Prostate gland (tissue), 2 donors: ENCODE data around the gene CTRB1. TPM values are rescaled to one million over a fixed set of nuclear protein-coding genes. Genes with fewer than 3 reads are reported as not detected.

Experiments
- DNase-seq: peaks from one replicate; pipeline ENCODE4 v3.0.0-alpha.2; 2019; ENCODE audit warnings: low spot score
- H3K27ac ChIP-seq, 2 donors: fragments of 200-600 bp; sonication (generic); 2 replicates each; pipeline ENCODE4 v1.5.1; 2017 to 2019
- H3K27me3 ChIP-seq: fragments of 200-600 bp; sonication (generic); replicated peaks from 2 replicates; pipeline ENCODE4 v1.5.1; 2019; ENCODE audit not compliant: insufficient read depth
- H3K36me3 ChIP-seq, 2 donors: fragments of 200-600 bp; sonication (generic); 1 replicate in 1 of 2; 2 replicates in 1 of 2; pipeline versions ENCODE4 v1.5.1 to v1.8.1; 2017 to 2019
- H3K4me1 ChIP-seq: fragments of 200-600 bp; sonication (generic); replicated peaks from 2 replicates; pipeline ENCODE4 v1.5.1; 2019
- H3K4me3 ChIP-seq, 2 donors: fragments of 200-600 bp; sonication (generic); 2 replicates each; pipeline ENCODE4 v1.5.1; 2017 to 2019
- H3K9me3 ChIP-seq: fragments of 200-600 bp; sonication (generic); 2 replicates; pipeline ENCODE4 v1.5.1; 2017
- CTCF ChIP-seq, 4 experiments: fragments of 200-600 bp in 2 of 4; fragments of 450-650 bp in 2 of 4; sonication (generic) in 2 of 4; IDR thresholded peaks; 1 replicate in 3 of 4; 2 replicates in 1 of 4; pipeline ENCODE4 v1.5.1; 2016 to 2019; ENCODE audit warnings: antibody characterized with exemption in 4 of 4, mild to moderate bottlenecking in 2 of 4, moderate library complexity in 2 of 4
- POLR2A ChIP-seq: fragments of 450-650 bp; IDR thresholded peaks from one replicate; pipeline ENCODE4 v1.6.1; 2016; ENCODE audit warnings: antibody characterized with exemption, mild to moderate bottlenecking
- POLR2AphosphoS5 ChIP-seq: sonication (generic); formaldehyde crosslinking; IDR thresholded peaks from one replicate; pipeline ENCODE4 v1.6.1; 2017; ENCODE audit warnings: antibody characterized with exemption
- WGBS: methylation state at CpG from one replicate; pipeline ENCODE4 v1.1.5; 2018; 5-methylcytosine and 5-hydroxymethylcytosine counted together
- intact Hi-C: fragments of 100-400 bp; cut with DNase I; formaldehyde crosslinking; loops from one replicate; pipeline ENCODE4 v1.14.2; 2022
- total RNA-seq, 2 donors: library from RNA; depleted of rRNA; stranded (reverse); fragments of >200 nt; gene quantifications; one replicate each; pipeline ENCODE4 v1.1.0, GENCODE V29; 2016

The CTRB1 gene
- total RNA-seq, 2 donors from 2014 or later: 7.0 TPM; not detected in 1

- WGBS: 92% methylated on average over 8 of the region's 9 CpGs
- no peak for TF ChIP-seq POLR2AphosphoS5
- no peaks in the 10 kb centered on the region for H3K27me3 ChIP-seq
- H3K36me3 ChIP-seq: no peaks in the 10 kb centered on the region
- no peak overlapping the region for H3K4me3 ChIP-seq
- DNase-seq: no peak
- no peaks in the 10 kb centered on the region for H3K9me3 ChIP-seq
- no peak overlapping the region for H3K27ac ChIP-seq
- intact Hi-C loops: loop anchor here (10.0 kb wide), 1 partner anchor 568 kb away; no protein-coding TSS in a partner anchor
- no peaks in the 10 kb centered on the region for H3K4me1 ChIP-seq
Observed at GRCh38 chr16:75196836-75197235, 22.0 kb upstream of the CTRB1 start.

DNA sequence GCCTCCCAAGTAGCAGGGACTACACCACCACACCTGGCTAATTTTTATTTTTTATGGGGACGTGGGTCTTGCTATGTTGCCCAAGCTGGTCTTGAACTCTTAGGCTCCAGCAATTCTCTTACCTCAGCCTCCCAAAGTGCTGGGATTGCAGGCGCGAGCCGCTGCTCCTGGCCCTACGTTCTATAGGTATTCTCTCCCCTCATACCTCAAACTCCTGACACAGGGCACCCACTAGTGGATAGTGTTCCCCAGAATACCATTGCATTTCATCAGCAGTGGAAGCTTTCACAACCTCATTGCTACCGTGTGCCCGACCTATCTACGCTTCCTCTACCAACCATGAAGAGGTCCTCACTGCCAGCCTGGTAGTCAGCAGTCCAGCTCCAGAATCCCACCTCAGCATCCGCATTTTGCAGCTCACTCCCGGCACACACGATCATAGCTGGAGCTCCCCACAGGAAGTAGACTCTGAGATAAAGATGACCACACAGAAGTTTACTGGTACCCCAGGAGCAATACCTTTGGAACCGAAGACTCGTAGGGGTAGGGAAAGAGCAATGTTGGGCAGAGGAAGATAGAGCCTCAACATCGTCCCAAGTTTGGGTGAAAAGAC is 21.2 kb upstream of the CTRB1 start:
- Histone ChIP-seq H3K9me3 (no peaks in the 10 kb centered on the region), H3K4me1 (no peaks in the 10 kb centered on the region), H3K36me3 (no peaks in the 10 kb centered on the region), H3K27ac (no peak overlapping the region), H3K27me3 (no peaks in the 10 kb centered on the region), H3K4me3 (no peak overlapping the region)
- TF ChIP-seq POLR2A (no peak), POLR2AphosphoS5 (no peak), CTCF (IDR thresholded peaks at IDR 0.05) (no peak)
- no peak for DNase-seq
- intact Hi-C loops: loop anchor here (2.0 to 10.0 kb wide), 2 partner anchors 205 to 567 kb away; no protein-coding TSS in a partner anchor
- WGBS: 65% methylated on average over 14 of the region's 14 CpGs

DNA sequence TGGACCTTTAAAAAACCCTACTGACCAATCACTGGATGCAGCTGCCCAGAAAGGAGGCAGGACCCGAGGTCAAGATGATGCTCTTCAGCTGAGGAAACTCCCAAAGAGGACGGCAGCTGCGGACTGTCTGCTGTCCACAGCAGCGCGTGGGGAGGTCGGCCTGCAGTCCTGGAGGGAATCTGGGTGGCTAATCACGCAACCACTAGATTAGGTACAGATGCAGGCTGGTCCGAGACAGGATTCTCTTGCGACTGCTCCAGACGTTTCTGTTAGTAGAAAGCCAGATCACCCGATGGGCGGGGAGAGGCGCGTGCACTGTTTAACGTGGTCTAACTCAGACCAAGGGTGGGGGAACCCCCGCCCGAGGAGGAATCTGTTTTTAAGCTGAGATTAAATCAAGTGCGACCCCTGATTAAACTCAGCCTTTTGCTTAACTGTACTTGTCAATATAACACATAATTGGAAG is 20.6 kb upstream of the CTRB1 start:
- WGBS: 27% methylated on average over 18 of the region's 18 CpGs
- DNase-seq: no peak
- Histone ChIP-seq H3K4me3 (no peak overlapping the region), H3K9me3 (no peaks in the 10 kb centered on the region), H3K4me1 (no peaks in the 10 kb centered on the region), H3K27me3 (no peaks in the 10 kb centered on the region), H3K27ac (no peak overlapping the region), H3K36me3 (no peaks in the 10 kb centered on the region)
- no peak for TF ChIP-seq POLR2AphosphoS5
- no peak for TF ChIP-seq POLR2A
- TF ChIP-seq CTCF (IDR thresholded peaks at IDR 0.05): no peak
- intact Hi-C loops: loop anchor here (2.0 to 10.0 kb wide), 2 partner anchors 205 to 567 kb away; no protein-coding TSS in a partner anchor

DNA sequence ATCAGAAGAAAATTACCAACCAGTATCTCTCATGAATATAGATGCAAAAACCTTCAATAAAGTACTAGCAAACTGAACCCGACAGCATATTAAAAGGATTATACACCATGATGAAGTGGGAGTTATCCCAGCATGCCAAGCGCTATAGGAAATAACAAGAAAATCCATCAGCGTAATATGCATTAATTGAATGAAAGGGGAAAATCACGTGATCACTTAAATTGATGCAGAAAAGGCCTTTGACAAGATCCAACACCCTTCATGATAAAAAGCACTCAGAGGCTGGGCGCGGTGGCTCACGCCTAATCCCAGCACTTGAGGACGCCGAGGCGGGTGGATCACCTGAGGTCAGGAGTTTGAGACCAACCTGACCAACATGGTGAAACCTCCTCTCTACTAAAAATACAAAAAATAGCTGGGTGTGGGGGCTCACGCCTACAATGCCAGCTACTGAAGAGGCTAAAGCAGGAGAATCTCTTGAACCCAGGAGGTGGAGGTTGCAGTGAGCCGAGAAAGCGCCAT is 16.7 kb upstream of the CTRB1 start:
- Histone ChIP-seq H3K4me3 (no peak overlapping the region), H3K4me1 (no peaks in the 10 kb centered on the region), H3K27me3 (no peaks in the 10 kb centered on the region), H3K36me3 (no peaks in the 10 kb centered on the region), H3K27ac (no peak overlapping the region), H3K9me3 (no peaks in the 10 kb centered on the region)
- 92% methylated on average over 13 of the region's 13 CpGs for WGBS
- intact Hi-C loops: no loop called here
- TF ChIP-seq POLR2AphosphoS5: no peak
- TF ChIP-seq POLR2A: no peak
- no peak for TF ChIP-seq CTCF (IDR thresholded peaks at IDR 0.05)
- no peak for DNase-seq

DNA sequence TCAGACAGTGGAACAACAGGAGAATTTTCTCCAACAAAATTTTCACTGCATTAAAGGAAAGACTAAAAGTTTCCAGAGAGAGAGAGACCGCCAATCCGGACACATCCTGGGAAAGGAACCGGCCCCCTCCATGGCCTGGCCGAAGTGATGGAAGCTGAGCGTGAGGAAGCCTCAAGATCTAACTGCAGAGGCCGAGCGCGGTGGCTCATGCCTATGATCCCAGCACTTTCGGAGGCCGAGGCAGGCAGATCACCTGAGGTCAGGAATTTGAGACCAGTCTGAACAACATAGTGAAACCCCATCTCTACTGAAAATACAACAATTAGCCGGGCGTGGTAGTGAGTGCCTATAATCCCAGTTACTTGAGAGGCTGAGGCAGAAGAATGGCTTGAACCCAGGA is 15.7 kb upstream of the CTRB1 start:
- H3K27ac ChIP-seq: no peak overlapping the region
- no peaks in the 10 kb centered on the region for H3K4me1 ChIP-seq
- no peak for DNase-seq
- H3K4me3 ChIP-seq: no peak overlapping the region
- H3K36me3 ChIP-seq: no peaks in the 10 kb centered on the region
- H3K9me3 ChIP-seq: no peaks in the 10 kb centered on the region
- intact Hi-C loops: no loop called here
- no peaks in the 10 kb centered on the region for H3K27me3 ChIP-seq
- 86% methylated on average over 12 of the region's 12 CpGs for WGBS
- TF ChIP-seq CTCF (IDR thresholded peaks at IDR 0.05) (no peak), POLR2A (no peak)
